ENCODE measurements around the gene RNF43. TPM values are rescaled to one million over a fixed set of nuclear protein-coding genes. Genes with fewer than 3 reads are reported as not detected.

Gene RNF43
- total and polyA plus RNA-seq, 2 of the 13 experiments (the other 11 are each of a cell fraction or from before 2014, with no cell fraction given) = 31.0 to 53.4 TPM

DNA sequence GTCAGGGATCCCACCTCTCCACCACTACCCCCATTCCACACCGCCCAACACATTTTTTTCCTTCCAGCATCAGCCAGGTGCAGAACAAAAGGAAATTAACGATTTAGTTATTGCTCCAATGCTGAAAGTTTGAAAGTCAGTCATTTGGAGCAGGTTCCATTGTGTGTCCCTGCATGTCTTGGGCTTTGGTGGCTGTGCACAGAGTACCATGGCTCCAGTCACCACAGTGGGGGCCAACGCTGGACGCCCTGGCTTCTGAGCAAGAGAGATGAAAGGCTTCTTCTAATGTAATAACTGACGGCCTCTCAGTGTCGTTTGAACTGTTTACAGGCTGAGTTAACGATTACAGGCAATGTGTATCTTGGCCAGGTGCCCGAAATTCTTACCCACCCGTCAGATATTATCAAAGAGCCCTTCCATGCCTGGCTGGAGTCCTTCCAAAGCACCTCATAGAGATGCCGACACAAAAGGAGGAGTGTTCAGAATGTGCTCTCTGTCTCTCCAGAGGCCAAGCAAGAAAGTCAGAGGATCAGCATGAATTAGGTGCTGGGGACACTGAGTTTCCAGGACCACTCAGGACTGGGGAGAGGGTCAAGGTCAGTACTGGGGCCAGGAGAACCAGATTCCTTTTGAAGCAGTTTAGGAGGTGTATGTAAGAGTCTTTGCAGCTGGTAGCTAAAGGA, 25.9 kb downstream of the RNF43 start (continued):
- TF ChIP-seq HNRNPUL1 (IDR thresholded peaks at IDR 0.05; ENCODE audit: low read depth, low read length) = peak; percentile 54; the same call in 1 of the 2 replicates
- TF ChIP-seq ATAD3A (CRISPR knock-in tag; IDR thresholded peaks at IDR 0.05) = no peak
- TF ChIP-seq SP140L (CRISPR knock-in tag; IDR thresholded peaks at IDR 0.05; ENCODE audit: borderline replicate concordance) = peak; percentile 74; the same call in 1 of the 2 replicates
- TF ChIP-seq ZNF589 (CRISPR knock-in tag; conservative IDR thresholded peaks at IDR 0.05) = peak; percentile 94; the same call in 1 of the 2 replicates
- TF ChIP-seq, protein P1, sequence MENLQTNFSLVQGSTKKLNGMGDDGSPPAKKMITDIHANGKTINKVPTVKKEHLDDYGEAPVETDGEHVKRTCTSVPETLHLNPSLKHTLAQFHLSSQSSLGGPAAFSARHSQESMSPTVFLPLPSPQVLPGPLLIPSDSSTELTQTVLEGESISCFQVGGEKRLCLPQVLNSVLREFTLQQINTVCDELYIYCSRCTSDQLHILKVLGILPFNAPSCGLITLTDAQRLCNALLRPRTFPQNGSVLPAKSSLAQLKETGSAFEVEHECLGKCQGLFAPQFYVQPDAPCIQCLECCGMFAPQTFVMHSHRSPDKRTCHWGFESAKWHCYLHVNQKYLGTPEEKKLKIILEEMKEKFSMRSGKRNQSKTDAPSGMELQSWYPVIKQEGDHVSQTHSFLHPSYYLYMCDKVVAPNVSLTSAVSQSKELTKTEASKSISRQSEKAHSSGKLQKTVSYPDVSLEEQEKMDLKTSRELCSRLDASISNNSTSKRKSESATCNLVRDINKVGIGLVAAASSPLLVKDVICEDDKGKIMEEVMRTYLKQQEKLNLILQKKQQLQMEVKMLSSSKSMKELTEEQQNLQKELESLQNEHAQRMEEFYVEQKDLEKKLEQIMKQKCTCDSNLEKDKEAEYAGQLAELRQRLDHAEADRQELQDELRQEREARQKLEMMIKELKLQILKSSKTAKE (CRISPR knock-in tag; IDR thresholded peaks at IDR 0.05; ENCODE audit: borderline replicate concordance) = peak; percentile 97
- peak; percentile 92 for TF ChIP-seq DR1 (CRISPR knock-in tag; IDR thresholded peaks at IDR 0.05)
- no peak for TF ChIP-seq ZNF737 (CRISPR knock-in tag; IDR thresholded peaks at IDR 0.05; ENCODE audit: borderline replicate concordance)
- peak; percentile 100 for TF ChIP-seq MEIS1 (CRISPR knock-in tag; IDR thresholded peaks at IDR 0.05; ENCODE audit: borderline replicate concordance)
- TF ChIP-seq SNAPC5 (CRISPR knock-in tag; IDR thresholded peaks at IDR 0.05; ENCODE audit: borderline replicate concordance) = 0 out of 2 replicates have a peak, but pooled peaks have one; percentile 78
- peak; percentile 95 for TF ChIP-seq ASH2L (IDR thresholded peaks at IDR 0.05; ENCODE audit: insufficient read length, low read depth, low read length)
- no peak for TF ChIP-seq ZNF251 (CRISPR knock-in tag; IDR thresholded peaks at IDR 0.05)
- TF ChIP-seq KLF9 (CRISPR knock-in tag; IDR thresholded peaks at IDR 0.05; ENCODE audit: low read depth) = peak; percentile 93; the same call in 1 of the 2 replicates
- TF ChIP-seq, protein P2, sequence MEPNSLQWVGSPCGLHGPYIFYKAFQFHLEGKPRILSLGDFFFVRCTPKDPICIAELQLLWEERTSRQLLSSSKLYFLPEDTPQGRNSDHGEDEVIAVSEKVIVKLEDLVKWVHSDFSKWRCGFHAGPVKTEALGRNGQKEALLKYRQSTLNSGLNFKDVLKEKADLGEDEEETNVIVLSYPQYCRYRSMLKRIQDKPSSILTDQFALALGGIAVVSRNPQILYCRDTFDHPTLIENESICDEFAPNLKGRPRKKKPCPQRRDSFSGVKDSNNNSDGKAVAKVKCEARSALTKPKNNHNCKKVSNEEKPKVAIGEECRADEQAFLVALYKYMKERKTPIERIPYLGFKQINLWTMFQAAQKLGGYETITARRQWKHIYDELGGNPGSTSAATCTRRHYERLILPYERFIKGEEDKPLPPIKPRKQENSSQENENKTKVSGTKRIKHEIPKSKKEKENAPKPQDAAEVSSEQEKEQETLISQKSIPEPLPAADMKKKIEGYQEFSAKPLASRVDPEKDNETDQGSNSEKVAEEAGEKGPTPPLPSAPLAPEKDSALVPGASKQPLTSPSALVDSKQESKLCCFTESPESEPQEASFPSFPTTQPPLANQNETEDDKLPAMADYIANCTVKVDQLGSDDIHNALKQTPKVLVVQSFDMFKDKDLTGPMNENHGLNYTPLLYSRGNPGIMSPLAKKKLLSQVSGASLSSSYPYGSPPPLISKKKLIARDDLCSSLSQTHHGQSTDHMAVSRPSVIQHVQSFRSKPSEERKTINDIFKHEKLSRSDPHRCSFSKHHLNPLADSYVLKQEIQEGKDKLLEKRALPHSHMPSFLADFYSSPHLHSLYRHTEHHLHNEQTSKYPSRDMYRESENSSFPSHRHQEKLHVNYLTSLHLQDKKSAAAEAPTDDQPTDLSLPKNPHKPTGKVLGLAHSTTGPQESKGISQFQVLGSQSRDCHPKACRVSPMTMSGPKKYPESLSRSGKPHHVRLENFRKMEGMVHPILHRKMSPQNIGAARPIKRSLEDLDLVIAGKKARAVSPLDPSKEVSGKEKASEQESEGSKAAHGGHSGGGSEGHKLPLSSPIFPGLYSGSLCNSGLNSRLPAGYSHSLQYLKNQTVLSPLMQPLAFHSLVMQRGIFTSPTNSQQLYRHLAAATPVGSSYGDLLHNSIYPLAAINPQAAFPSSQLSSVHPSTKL (CRISPR knock-in tag; IDR thresholded peaks at IDR 0.05) = peak; percentile 100
- peak; percentile 54 for TF ChIP-seq NFYC (CRISPR knock-in tag; IDR thresholded peaks at IDR 0.05)
- TF ChIP-seq ONECUT2 (CRISPR knock-in tag; IDR thresholded peaks at IDR 0.05) = peak; percentile 87
- TF ChIP-seq ZBTB20 (CRISPR knock-in tag; IDR thresholded peaks at IDR 0.05; ENCODE audit: borderline replicate concordance, low read depth) = peak; percentile 96
- peak; percentile 93 for TF ChIP-seq ZBTB3 (CRISPR knock-in tag; IDR thresholded peaks at IDR 0.05; ENCODE audit: borderline replicate concordance, low read depth)
- TF ChIP-seq EHMT2 (IDR thresholded peaks at IDR 0.05; ENCODE audit: borderline replicate concordance, low read depth, low read length) = peak; percentile 86; the same call in 1 of the 2 replicates
- TF ChIP-seq ZNF597 (CRISPR knock-in tag; IDR thresholded peaks at IDR 0.05) = 0 out of 2 replicates have a peak, but pooled peaks have one; percentile 52
- TF ChIP-seq SMARCC2 (IDR thresholded peaks at IDR 0.05) = peak; percentile 80; the same call in 1 of the 2 replicates
